ENCODE results near the gene CDRT4.

The CDRT4 gene

GRCh38 chr17:15492791-15493692 lies 25.6 kb upstream of the CDRT4 start:
- no peak for DNase-seq (ENCODE audit: low spot score)

DNA sequence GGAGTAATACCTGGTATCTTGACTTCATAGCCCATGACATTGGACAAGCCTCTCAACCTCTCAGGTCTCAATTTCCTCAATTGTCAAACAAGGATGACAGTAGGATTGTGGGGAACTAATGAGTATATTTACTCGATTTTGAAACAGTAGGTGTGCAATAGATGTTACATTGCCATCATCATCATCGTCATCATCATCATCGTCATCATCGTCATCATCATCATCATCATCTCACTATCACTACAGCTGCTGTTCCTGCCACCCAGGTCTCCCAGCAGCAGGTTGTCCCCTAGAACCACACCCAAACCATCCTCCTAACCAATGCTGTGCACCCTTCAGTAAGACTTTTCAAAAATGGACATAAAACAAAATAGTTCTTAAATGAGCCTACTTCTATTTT lies 24.8 kb upstream of the CDRT4 start:
- DNase-seq (ENCODE audit: low spot score) = no peak

DNA sequence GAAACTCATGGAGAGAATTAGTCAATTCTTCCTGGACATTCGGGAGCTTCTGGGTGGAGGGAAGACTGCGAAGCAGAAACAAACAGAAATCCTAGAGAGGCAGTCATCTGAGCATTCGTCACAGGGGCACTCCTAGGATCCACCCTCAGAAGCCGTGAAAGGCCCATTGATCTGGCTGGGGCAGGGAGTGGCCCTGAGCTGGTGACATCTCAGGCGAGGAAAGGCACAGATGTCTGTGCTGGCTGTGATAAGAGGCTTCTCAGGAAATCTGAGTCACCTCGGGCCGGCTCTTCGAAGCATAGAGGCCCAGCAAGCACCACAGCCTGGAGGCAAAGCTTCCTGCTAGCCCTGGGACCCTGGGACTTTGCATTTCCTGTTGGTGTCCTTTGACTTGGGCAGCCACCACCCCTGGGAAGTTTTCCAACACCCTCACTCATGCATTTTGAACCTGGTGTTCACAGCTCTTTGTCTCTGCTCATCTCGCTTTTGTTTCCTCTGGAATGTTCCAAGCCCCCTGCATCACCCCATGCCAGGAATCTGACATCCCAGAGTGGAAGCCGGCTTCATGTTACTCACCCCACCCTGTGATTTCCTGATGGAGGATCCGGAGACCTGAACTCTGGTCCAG lies 23.3 kb upstream of the CDRT4 start:
- DNase-seq (ENCODE audit: low spot score) = peak; percentile 91

GRCh38 chr17:15488557-15488956 lies 21.1 kb upstream of the CDRT4 start:
- no peak for DNase-seq (ENCODE audit: low spot score)

GRCh38 chr17:15485045-15485444 lies 17.6 kb upstream of the CDRT4 start:
- no peak for DNase-seq (ENCODE audit: low spot score)

GRCh38 chr17:15483431-15483830 lies 16.0 kb upstream of the CDRT4 start:
- DNase-seq (ENCODE audit: low spot score) = no peak

DNA sequence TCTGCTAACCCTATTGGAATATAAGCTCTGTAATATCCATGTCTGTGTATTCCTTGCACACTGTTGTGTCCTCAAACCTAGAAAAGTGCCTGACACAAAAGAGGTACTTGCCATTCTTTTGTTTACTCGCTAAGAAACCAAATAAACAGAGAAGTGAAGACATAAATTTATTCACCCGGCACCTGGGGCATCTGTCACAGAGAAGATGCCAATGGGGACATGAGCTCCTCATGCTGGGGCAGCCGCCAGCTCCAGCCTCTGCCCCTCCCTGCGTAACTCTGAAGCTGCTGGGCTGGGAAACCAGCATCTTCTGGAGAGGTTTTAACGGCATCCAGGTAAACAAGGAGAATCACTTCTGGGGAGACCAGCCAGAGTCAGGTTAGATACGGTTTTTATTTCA lies 15.1 kb upstream of the CDRT4 start:
- no peak for DNase-seq (ENCODE audit: low spot score)

DNA sequence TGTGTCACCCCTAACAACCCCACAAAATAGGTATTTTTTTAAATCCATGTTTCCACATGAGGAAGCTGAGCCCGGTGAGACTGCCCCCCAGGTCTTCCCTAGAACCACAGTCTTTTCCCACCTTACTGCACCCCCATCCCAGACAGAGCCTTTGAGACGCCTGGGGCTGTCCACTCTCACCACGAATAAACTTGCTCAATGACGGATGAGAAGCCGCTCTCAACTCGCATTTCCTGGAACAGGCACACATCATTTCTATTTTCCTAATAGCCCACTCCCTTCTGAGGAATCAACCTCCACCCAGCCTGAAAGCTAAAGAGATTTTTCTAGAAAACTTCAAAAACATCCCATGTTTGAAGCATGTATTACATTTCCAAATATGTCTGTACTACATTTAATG lies 14.1 kb upstream of the CDRT4 start:
- no peak for DNase-seq (ENCODE audit: low spot score)

GRCh38 chr17:15480204-15480603 lies 12.8 kb upstream of the CDRT4 start:
- DNase-seq (ENCODE audit: low spot score) = no peak

DNA sequence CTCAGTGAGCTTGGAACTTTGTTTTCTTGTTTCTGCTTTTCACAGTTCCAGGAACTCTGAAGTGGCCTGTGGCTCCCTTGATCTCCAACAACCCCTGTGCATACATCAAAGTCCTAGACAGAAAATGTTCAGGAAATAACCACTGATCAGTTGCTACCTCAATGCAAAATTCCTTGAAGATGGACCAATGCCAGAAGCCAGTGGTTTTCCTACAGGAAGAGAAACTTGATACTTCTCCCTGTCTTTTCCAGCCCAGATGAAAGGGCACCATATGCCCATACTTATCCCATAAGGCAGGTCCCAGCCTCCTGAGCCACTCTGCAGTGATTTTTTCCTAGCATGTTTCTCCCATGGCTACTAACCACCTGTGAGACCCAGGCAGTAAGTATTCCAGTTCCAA lies 12.3 kb upstream of the CDRT4 start:
- peak; percentile 61 for DNase-seq (ENCODE audit: low spot score)

DNA sequence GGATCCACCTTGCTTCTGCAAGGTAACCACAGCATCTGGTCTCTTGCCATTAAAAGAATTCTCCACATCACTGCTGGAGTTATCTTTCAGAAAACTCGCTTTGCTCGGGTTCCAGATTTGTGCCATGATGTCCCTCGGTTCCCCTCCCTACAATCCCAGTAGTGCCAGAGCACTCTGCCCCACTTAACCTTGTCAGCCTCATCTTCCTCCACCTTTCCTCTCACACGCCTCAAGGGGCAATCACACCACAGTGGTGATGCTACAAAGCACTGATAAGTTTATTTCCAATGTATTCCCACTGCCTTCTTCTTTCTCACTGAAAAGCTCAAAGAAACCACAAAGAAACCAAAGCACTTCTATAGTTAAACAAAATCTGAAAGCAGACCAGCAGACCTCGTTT lies 11.4 kb upstream of the CDRT4 start:
- no peak for DNase-seq (ENCODE audit: low spot score)

DNA sequence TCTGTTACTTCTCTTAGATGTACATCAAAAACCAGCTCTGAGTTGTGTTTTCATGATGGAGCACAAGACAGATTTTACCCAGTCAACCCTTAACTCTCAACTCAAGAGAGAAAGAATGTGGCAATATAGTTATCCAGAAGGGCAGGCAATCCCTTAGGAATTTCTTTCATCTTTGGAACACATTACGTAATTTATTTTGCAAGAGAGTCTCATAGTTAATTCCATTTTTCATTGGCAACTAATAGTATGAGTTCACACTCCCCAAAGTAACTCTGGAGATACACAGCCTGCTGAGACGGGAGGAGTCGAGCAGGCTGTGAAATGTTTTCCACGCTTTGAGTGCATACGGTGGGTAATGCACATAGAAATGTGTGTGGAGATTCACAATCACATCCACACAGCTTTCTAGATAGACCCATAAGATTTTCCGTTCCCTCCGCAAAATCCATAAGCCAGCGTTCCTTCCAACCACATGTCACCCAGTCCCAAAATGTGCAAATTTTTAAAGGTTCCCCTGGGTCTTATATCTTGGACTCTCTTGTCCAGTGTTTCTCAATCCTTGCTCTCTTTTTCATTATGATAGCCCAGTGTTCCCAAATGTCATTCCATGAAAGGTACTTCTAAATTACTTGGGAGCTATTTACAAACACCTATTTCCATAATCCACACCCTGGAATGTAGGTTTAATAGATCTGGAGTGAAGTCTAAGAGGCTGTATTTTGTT lies 8.4 kb upstream of the CDRT4 start:
- DNase-seq (ENCODE audit: low spot score) = no peak

DNA sequence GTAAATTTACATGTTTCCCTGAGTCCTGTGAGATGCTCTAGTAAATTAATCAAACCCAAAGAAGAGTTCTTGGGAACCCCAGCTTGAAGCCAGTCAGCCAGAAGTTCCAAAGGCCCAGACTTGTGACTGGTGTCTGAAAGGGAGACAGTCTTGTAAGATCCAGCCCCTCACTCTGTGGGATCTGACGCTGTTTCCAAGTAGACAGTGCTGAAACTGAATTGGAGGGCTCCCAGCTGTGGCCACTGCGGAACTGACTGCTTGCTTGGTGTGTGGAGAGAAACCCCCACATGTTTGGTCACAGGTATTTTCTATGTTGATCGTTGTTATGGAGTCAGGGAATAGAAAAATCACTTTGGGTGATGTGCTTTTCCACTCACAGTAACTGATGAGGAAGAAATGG lies 5.5 kb upstream of the CDRT4 start:
- DNase-seq (ENCODE audit: low spot score) = no peak

GRCh38 chr17:15470536-15470935 lies 3.1 kb upstream of the CDRT4 start:
- DNase-seq (ENCODE audit: low spot score) = no peak

- no peak for DNase-seq (ENCODE audit: low spot score)
Observed at GRCh38 chr17:15469260-15469659, 1.8 kb upstream of the CDRT4 start.

- no peak for DNase-seq (ENCODE audit: low spot score)
Observed at GRCh38 chr17:15468126-15468525, 705 bp upstream of the CDRT4 start.

GRCh38 chr17:15466131-15466530 lies 1.3 kb downstream of the CDRT4 start:
- DNase-seq (ENCODE audit: low spot score) = no peak

- DNase-seq (ENCODE audit: low spot score) = no peak
Observed at GRCh38 chr17:15465045-15465701, 2.2 kb downstream of the CDRT4 start.

GRCh38 chr17:15464231-15464985 lies 3.0 kb downstream of the CDRT4 start:
- DNase-seq (ENCODE audit: low spot score) = no peak

DNA sequence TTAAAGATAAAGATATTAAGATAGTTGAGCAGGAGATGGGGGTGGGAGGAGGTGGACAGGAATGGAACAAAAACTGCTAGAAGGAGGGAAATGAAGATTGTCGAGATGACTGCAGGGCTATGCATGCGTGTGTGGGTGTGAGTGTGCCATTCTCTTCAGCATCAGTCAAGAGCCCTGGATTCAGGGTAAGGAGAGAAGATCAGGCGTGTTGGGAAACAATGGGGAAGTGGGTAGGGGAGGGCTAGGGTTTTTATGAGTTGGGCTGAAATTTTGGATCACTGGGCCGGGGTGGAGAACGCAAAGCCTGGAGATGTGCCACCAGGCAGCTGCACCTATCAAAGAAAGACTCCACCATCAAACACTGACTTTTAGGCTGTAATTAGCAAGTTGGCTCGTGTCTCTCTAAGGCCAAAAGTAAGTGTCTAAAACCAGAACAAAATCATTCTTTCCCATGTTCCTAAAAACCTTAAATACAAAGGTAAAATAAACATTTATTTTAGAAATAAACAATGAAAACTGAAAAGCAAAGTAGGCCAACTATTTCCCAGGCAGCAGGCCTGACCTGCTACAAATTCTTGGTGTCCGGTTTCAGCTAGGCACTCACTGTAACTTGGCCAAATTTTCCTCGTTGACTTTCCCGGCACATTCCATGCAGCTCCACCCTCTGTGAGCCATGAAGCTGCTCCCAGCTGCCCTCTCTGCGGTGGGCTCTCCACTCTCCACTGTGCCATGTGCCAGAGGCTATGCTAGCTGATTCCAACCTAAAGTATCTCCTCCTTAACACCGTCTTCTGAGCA lies 4.2 kb downstream of the CDRT4 start:
- no peak for DNase-seq (ENCODE audit: low spot score)

GRCh38 chr17:15457723-15458094 lies 9.7 kb downstream of the CDRT4 start:
- DNase-seq (ENCODE audit: low spot score) = no peak

All from COLO829 (cell line).